Kidney epithelial cell (primary cell): ENCODE data around the gene TEFM. TPM values are rescaled to one million over a fixed set of nuclear protein-coding genes. Genes with fewer than 3 reads are reported as not detected.
"Not testable (repeated sequence)": the region's sequence is repeated elsewhere in the genome, so short reads cannot be mapped to it uniquely, and the experiment has no call there.

Experiments
- DNase-seq: peaks from one replicate; pipeline ENCODE4 v3.0.0-alpha.2; 2010; ENCODE audit warnings: low read depth
- H3K27me3 ChIP-seq: 2 replicates; pipeline ENCODE4 v1.6.0; 2011; ENCODE audit warnings: low read length; ENCODE audit not compliant: control insufficient read depth, insufficient read depth
- H3K36me3 ChIP-seq: 2 replicates; pipeline ENCODE4 v1.5.1; 2011; ENCODE audit warnings: low read length; ENCODE audit not compliant: control insufficient read depth, insufficient read depth
- H3K4me3 ChIP-seq: 2 replicates; pipeline ENCODE4 v1.5.1; 2011; ENCODE audit warnings: low read depth, mild to moderate bottlenecking, control low read depth, low read length
- CTCF ChIP-seq: IDR thresholded peaks from 2 replicates; pipeline ENCODE4 v1.5.1; 2011; ENCODE audit warnings: mild to moderate bottlenecking, moderate library complexity, low read length, control low read depth, inconsistent platforms; ENCODE audit not compliant: insufficient read depth, poor library complexity, severe bottlenecking
- total RNA-seq: library from RNA; depleted of rRNA; stranded (reverse); fragments of >200 nt; gene quantifications from 2 replicates; pipeline ENCODE4 v1.2.3, GENCODE V29; 2015

The TEFM gene
- total RNA-seq, 1 donor from 2014 or later: 7.8 TPM

DNA sequence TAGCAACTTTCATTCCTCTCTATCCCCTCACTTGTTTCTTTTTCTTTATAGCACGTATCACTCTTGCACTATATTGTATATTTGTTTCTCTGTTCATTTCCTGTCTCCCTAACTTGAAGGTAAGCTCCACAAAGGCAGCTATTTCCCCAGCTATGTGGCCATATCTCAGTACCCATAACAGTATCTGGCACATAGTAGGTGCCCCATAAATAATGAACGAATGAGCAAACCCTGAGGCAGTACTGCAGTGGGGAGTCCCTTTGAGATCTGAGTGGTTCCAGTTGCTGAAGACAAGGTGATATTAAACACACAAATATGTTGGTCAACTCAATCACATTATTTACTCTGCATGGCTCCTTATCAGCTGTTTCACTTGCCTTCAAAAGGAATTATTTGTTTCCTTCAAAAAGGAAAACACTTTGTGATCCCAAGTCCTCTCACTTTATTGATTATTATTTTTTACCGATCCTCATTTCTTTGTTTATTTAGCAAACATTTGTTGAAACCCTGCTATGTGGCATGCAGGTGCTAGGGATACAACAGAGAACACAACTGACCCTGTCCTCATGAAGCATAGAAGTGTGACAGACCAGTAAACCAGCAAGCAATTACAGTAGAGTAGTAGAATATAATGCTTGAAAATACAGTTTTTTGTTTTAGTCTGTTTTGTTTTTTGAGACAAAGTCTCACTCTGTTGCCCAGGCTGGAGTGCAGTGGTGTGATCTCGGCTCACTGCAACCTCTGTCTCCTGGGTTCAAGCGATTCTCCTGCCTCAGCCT lies 10.0 kb upstream of the TEFM start:
- Histone ChIP-seq H3K4me3 (no peak overlapping the region), H3K27me3 (no peaks in the 10 kb centered on the region)
- TF ChIP-seq CTCF: no peak

GRCh38 chr17:30913955-30914354 lies 7.9 kb upstream of the TEFM start:
- H3K4me3 ChIP-seq: no peak overlapping the region
- no peak for TF ChIP-seq CTCF
- DNase-seq: no peak
- H3K27me3 ChIP-seq: no peaks in the 10 kb centered on the region
- H3K36me3 ChIP-seq: no peaks in the 10 kb centered on the region

More for the DNA sequence above, 10.0 kb upstream of the TEFM start:
- no peaks in the 10 kb centered on the region for H3K36me3 ChIP-seq
- no peak for DNase-seq

DNA sequence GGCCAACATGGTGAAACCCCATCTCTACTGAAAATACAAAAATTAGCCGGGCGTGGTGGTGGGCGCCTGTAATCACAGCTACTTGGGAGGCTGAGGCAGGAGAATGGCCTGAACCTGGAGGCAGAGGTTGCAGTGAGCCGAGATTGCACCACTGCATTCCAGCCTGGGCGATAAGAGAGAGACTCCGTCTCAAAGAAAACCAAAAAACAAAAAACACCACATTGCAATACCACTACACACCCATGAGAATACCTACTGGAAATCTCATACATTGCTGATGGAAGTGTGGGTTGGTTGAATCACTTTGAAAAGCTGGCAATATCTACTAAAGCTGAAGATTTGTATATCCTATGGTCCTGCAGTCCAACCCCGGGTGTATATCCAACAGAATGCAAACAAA lies 4.1 kb upstream of the TEFM start:
- H3K36me3 ChIP-seq, DNase-seq, H3K27me3 ChIP-seq, H3K4me3 ChIP-seq: not testable (repeated sequence)

DNA sequence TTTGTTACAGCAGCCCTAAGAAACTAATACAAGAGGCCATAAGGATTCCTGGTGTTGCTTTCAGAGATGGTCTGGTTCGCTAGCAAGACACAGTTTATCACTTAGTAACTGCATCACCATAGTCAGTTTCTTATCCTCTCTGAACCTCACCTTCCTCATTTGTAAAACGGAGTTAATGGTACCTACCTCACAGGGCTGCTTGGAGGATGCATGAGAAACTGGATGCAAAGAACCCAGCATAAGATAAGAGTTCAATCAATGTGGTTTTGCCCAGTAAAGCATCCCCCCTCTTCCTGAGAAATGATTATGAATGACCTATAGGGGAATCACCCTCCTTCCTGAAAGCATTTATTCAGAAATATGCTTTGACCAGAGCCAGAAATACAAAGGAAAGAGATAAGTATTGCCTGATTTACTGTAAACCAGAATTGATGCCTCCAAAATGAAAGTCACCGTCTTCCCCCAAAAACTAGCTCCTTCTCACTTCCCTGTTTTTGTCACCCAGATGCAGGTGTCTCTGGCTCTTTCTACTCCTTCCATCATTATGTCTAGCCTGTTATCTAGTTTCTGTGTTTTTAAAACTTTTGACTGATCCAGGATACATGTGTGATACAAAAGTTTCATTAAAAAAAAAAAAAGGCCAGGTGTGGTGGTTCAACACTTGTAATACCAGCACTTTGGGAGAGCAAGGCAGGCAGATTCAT lies 2.8 kb upstream of the TEFM start:
- Histone ChIP-seq H3K27me3 (no peaks in the 10 kb centered on the region), H3K4me3 (no peak overlapping the region), H3K36me3 (peaks cover 2% of the 10 kb centered on the region)
- TF ChIP-seq CTCF: no peak
- DNase-seq: no peak

GRCh38 chr17:30905742-30906100 lies 317 bp downstream of the TEFM start:
- H3K4me3 ChIP-seq: peak overlapping the region; percentile 95
- DNase-seq: no peak
- TF ChIP-seq CTCF: no peak

GRCh38 chr17:30897311-30897710 lies 8.7 kb downstream of the TEFM start:
- Histone ChIP-seq H3K36me3 (no peaks in the 10 kb centered on the region), H3K4me3 (no peak overlapping the region), H3K27me3 (no peaks in the 10 kb centered on the region)
- TF ChIP-seq CTCF: no peak
- DNase-seq: no peak

More at GRCh38 chr17:30905742-30906100, 317 bp downstream of the TEFM start:
- no peaks in the 10 kb centered on the region for H3K27me3 ChIP-seq
- H3K36me3 ChIP-seq: peaks cover 2% of the 10 kb centered on the region
